B cell (primary cell): ENCODE measurements around the gene MND1. TPM values are rescaled to one million over a fixed set of nuclear protein-coding genes. Genes with fewer than 3 reads are reported as not detected.

ENCODE experiments used
- ATAC-seq: fragments of 200-7000 bp; cut with Tn5 transposase; one replicate; pipeline ENCODE4 v1.10.0; 2021; ENCODE audit warnings: low read depth, mild to moderate bottlenecking, moderate number of reproducible peaks, moderate library complexity
- CTCF ChIA-PET: fragments of 350-600 bp; sonication (Branson Sonifier 250); formaldehyde crosslinking; loops from one replicate; lab custom pipeline; 2021; ENCODE audit warnings: antibody characterized with exemption, inconsistent platforms; lab: Charles Lee
- POLR2A ChIA-PET: fragments of 350-600 bp; sonication (Branson Sonifier 250); formaldehyde crosslinking; loops from one replicate; lab custom pipeline; 2021; ENCODE audit warnings: antibody characterized with exemption; lab: Charles Lee
- DNase-seq: peaks from one replicate; pipeline ENCODE4 v3.0.0; 2013
- H2AFZ ChIP-seq: 2 replicates; pipeline ENCODE4 v1.6.1; 2012; ENCODE audit warnings: mild to moderate bottlenecking, low read depth, low read length; ENCODE audit not compliant: insufficient read depth, poor library complexity, severe bottlenecking
- H3K27ac ChIP-seq, 2 donors: 1 replicate in 1 of 2; 2 replicates in 1 of 2; pipeline ENCODE4 v1.5.1; 2012 to 2013; ENCODE audit warnings: low read length in 2 of 2, mild to moderate bottlenecking in 2 of 2, moderate library complexity in 1 of 2
- H3K27me3 ChIP-seq, 4 experiments: fragments of 200-600 bp in 1 of 4; sonication (generic) in 1 of 4; replicated peaks in 1 of 4; 1 replicate in 2 of 4; 2 replicates in 2 of 4; pipeline versions ENCODE4 v1.6.1 to v1.7.0; 2013 to 2016; ENCODE audit warnings: low read length in 3 of 4, mild to moderate bottlenecking in 2 of 4, mixed read lengths in 1 of 4, moderate library complexity in 1 of 4; ENCODE audit not compliant: insufficient read depth in 4 of 4, control insufficient read depth in 3 of 4; ENCODE audit errors: control extremely low read depth in 1 of 4
- H3K36me3 ChIP-seq, 2 experiments: replicated peaks in 1 of 2; 1 replicate in 1 of 2; 2 replicates in 1 of 2; pipeline versions ENCODE4 v1.6.1 to v1.7.1; 2013; ENCODE audit warnings: low read length in 1 of 2; ENCODE audit not compliant: insufficient read depth in 2 of 2, control insufficient read depth in 1 of 2; ENCODE audit errors: control extremely low read depth in 1 of 2, extremely low read depth in 1 of 2
- H3K4me1 ChIP-seq, 2 donors: fragments of 200-600 bp in 1 of 2; sonication (generic) in 1 of 2; 1 replicate in 1 of 2; 2 replicates in 1 of 2; pipeline versions ENCODE4 v1.5.1 to v1.6.1; 2013 to 2017; ENCODE audit warnings: low read length in 2 of 2; ENCODE audit not compliant: control insufficient read depth in 2 of 2, insufficient read depth in 2 of 2
- H3K4me2 ChIP-seq: replicated peaks from 2 replicates; pipeline ENCODE3; 2012; ENCODE audit warnings: mild to moderate bottlenecking, low read depth, low read length; ENCODE audit not compliant: poor library complexity, severe bottlenecking
- H3K4me3 ChIP-seq, 5 experiments: fragments of 200-600 bp in 1 of 5; sonication (generic) in 1 of 5; 1 replicate in 3 of 5; 2 replicates in 2 of 5; pipeline versions ENCODE4 v1.5.1 to v1.7.0; 2011 to 2016; ENCODE audit warnings: low read length in 4 of 5, mild to moderate bottlenecking in 4 of 5, low read depth in 2 of 5, control low read depth in 1 of 5, moderate library complexity in 1 of 5; ENCODE audit not compliant: insufficient read depth in 1 of 5; ENCODE audit errors: control extremely low read depth in 1 of 5, extremely low read depth in 1 of 5
- H3K79me2 ChIP-seq: fragments of 200-600 bp; sonication (generic); one replicate; pipeline ENCODE4 v1.6.0; 2016; ENCODE audit warnings: low read length; ENCODE audit not compliant: control insufficient read depth, insufficient read depth
- H3K9ac ChIP-seq: fragments of 200-600 bp; sonication (generic); 2 replicates; pipeline ENCODE4 v1.6.1; 2017; ENCODE audit warnings: mild to moderate bottlenecking, low read length, moderate library complexity
- H3K9me3 ChIP-seq, 3 donors: one replicate each; pipeline versions ENCODE4 v1.6.1 to v1.7.1; 2013; ENCODE audit warnings: low read length in 2 of 3; ENCODE audit not compliant: control insufficient read depth in 2 of 3, insufficient read depth in 1 of 3; ENCODE audit errors: control extremely low read depth in 1 of 3
- H4K20me1 ChIP-seq: 2 replicates; pipeline ENCODE4 v1.6.0; 2012; ENCODE audit warnings: mild to moderate bottlenecking, low read length; ENCODE audit not compliant: insufficient read depth, control insufficient read depth, poor library complexity, severe bottlenecking
- H3K27ac Mint-ChIP-seq: one replicate; pipeline ENCODE4 v1.8.0; 2021; ENCODE audit warnings: mixed read lengths
- H3K27me3 Mint-ChIP-seq: one replicate; pipeline ENCODE4 v1.8.0; 2021; ENCODE audit warnings: mixed read lengths
- H3K4me1 Mint-ChIP-seq: one replicate; pipeline ENCODE4 v1.8.0; 2021; ENCODE audit warnings: mixed read lengths
- H3K4me3 Mint-ChIP-seq: one replicate; pipeline ENCODE4 v1.8.0; 2021; ENCODE audit warnings: mixed read lengths
- H3K9me3 Mint-ChIP-seq: one replicate; pipeline ENCODE4 v1.8.0; 2022; ENCODE audit warnings: mixed read lengths; ENCODE audit not compliant: insufficient read depth
- CTCF ChIP-seq: fragments of 200-600 bp; IDR thresholded peaks from one replicate; pipeline ENCODE4 v1.8.0; 2022; ENCODE audit warnings: antibody characterized with exemption, mild to moderate bottlenecking
- EZH2 ChIP-seq: IDR thresholded peaks from 2 replicates; pipeline ENCODE4 v1.6.1; 2012; ENCODE audit warnings: borderline replicate concordance, low read depth, mild to moderate bottlenecking, moderate library complexity, low read length; ENCODE audit not compliant: insufficient read depth, poor library complexity, severe bottlenecking
- WGBS: methylation state at CpG from one replicate; pipeline ENCODE4 v1.1.5; 2013; ENCODE audit warnings: missing lambda C conversion rate; ENCODE audit not compliant: insufficient coverage; 5-methylcytosine and 5-hydroxymethylcytosine counted together
- intact Hi-C: fragments of 100-400 bp; cut with micrococcal nuclease; formaldehyde crosslinking; loops from one replicate; pipeline ENCODE4 v1.10.0; 2022
- polyA plus RNA-seq: library from polyadenylated mRNA; depleted of rRNA; stranded (reverse); fragments of >200 nt; gene quantifications from 2 replicates; pipeline ENCODE4 v1.2.3, GENCODE V29; 2012
- total RNA-seq, 2 donors: library from RNA; stranded (reverse); fragments of 120-200 nt in 1 of 2; gene quantifications; 1 replicate in 1 of 2; 2 replicates in 1 of 2; pipeline versions ENCODE4 v1.2.3 to v1.2.4, GENCODE V29; 2013 to 2022

MND1 gene
- total and polyA plus RNA-seq, 2 donors (not counting 1 experiment from before 2014, with no cell fraction given) = not detected

DNA sequence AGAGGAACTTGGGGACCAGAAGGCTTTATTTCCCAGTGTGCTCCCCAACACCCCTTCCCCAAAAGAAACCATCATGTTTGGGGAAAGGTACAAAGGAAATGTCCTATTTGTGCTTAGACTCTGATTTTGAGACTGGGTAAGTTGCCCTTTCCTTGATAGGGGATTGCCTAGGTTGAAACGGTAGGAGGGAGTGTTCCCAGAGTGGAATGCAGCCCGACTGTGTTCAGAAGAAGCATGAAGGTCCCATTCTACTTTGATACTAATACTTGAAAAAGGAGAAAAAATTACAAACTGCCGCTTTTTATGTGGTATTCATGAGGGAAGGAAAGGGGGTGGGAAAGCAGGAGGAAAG, 89.2 kb downstream of the MND1 start:
- WGBS = 0% methylated on average over 1 of the region's 3 CpGs
- peaks cover 56% of the 10 kb centered on the region for H3K79me2 ChIP-seq
- H3K36me3 ChIP-seq = no peaks in the 10 kb centered on the region
- H2AFZ ChIP-seq = peak overlapping the region; percentile 39
- H3K4me2 ChIP-seq = peak overlapping the region; percentile 82
- intact Hi-C loops = loop anchor here (1.0 to 2.0 kb wide), 5 partner anchors 34 to 209 kb away; no protein-coding TSS in a partner anchor
- peak overlapping the region; percentile 64 for H3K9ac ChIP-seq
- peaks cover 0 to 6% (median 0%) of the 10 kb centered on the region in 3 donors for H3K9me3 ChIP-seq
- ATAC-seq (peak; percentile 9), DNase-seq (no peak)
- H3K27me3 ChIP-seq = no peaks in the 10 kb centered on the region
- no peak for TF ChIP-seq CTCF
- no peak for TF ChIP-seq EZH2
- CTCF ChIA-PET = interaction anchor here (1.2 to 4.6 kb wide), 21 partner anchors 12 to 210 kb away, joined by 3 to 73 read pairs (median 7); partner anchors contain the start of gene TMEM131L
- no peaks in the 10 kb centered on the region for H3K9me3 Mint-ChIP-seq
- peak overlapping the region; percentile 84 to 85 for H3K27ac ChIP-seq
- H4K20me1 ChIP-seq = no peaks in the 10 kb centered on the region
- H3K4me3 ChIP-seq = peak overlapping the region; percentile 29 to 65 (median 40)
- H3K27ac Mint-ChIP-seq = peak overlapping the region; percentile 84
- POLR2A ChIA-PET = interaction anchor here (1.0 kb wide), 1 partner anchor 32 kb away, joined by 5 read pairs; the partner anchor contains the start of gene TMEM131L
- peak overlapping the region; percentile 78 for H3K4me3 Mint-ChIP-seq
- H3K4me1 Mint-ChIP-seq = peaks cover 66% of the 10 kb centered on the region
- H3K4me1 ChIP-seq = peaks cover 60 to 64% of the 10 kb centered on the region in 2 donors
- no peaks in the 10 kb centered on the region for H3K27me3 Mint-ChIP-seq

GRCh38 chr4:153434190-153434589, 89.7 kb downstream of the MND1 start:
- intact Hi-C loops = loop anchor here (2.0 kb wide), 1 partner anchor 209 kb away; no protein-coding TSS in a partner anchor
- Mint-ChIP-seq H3K27me3 (no peaks in the 10 kb centered on the region), H3K4me3 (peak overlapping the region; percentile 78), H3K9me3 (no peaks in the 10 kb centered on the region), H3K4me1 (peaks cover 66% of the 10 kb centered on the region), H3K27ac (peak overlapping the region; percentile 84)
- peaks cover 53% of the 10 kb centered on the region for H3K79me2 ChIP-seq
- DNase-seq (no peak), ATAC-seq (no peak)
- no peak overlapping the region for H3K9ac ChIP-seq
- POLR2A ChIA-PET = interaction anchor here (1.0 kb wide), 1 partner anchor 31 kb away, joined by 5 read pairs; the partner anchor contains the start of gene TMEM131L
- no peaks in the 10 kb centered on the region for H3K27me3 ChIP-seq
- CTCF ChIA-PET = interaction anchor here (1.3 to 4.6 kb wide), 8 partner anchors 16 to 144 kb away, joined by 3 to 73 read pairs (median 22); partner anchors contain the start of gene TMEM131L
- peak overlapping the region in 1 of 5 experiments; percentile 65 for H3K4me3 ChIP-seq
- no peak overlapping the region for H2AFZ ChIP-seq
- peaks cover 0 to 6% (median 0%) of the 10 kb centered on the region in 3 donors for H3K9me3 ChIP-seq
- H3K4me1 ChIP-seq = peaks cover 63 to 64% of the 10 kb centered on the region in 2 donors
- peak overlapping the region; percentile 84 to 85 for H3K27ac ChIP-seq
- no peaks in the 10 kb centered on the region for H4K20me1 ChIP-seq
- no peaks in the 10 kb centered on the region for H3K36me3 ChIP-seq
- H3K4me2 ChIP-seq = peak overlapping the region; percentile 82
- WGBS = 86% methylated on average over 1 of the region's 2 CpGs
- TF ChIP-seq CTCF = no peak
- no peak for TF ChIP-seq EZH2
